ENCODE measurements around the gene STXBP1.

Gene STXBP1

GRCh38 chr9:127567035-127567729, 44.9 kb upstream of the STXBP1 start:
- H3K4me3 ChIP-seq (ENCODE audit: low read depth, low read length), result peak overlapping the region; percentile 88
- TF ChIP-seq CTCF (conservative IDR thresholded peaks at IDR 0.05; ENCODE audit: low read depth, low read length), result no peak
- DNase-seq (ENCODE audit: low read depth), result no peak

GRCh38 chr9:127567730-127568617, 44.1 kb upstream of the STXBP1 start:
- peak overlapping the region; percentile 88 for H3K4me3 ChIP-seq (ENCODE audit: low read depth, low read length)
- no peak for DNase-seq (ENCODE audit: low read depth)
- no peak for TF ChIP-seq CTCF (conservative IDR thresholded peaks at IDR 0.05; ENCODE audit: low read depth, low read length)

DNA sequence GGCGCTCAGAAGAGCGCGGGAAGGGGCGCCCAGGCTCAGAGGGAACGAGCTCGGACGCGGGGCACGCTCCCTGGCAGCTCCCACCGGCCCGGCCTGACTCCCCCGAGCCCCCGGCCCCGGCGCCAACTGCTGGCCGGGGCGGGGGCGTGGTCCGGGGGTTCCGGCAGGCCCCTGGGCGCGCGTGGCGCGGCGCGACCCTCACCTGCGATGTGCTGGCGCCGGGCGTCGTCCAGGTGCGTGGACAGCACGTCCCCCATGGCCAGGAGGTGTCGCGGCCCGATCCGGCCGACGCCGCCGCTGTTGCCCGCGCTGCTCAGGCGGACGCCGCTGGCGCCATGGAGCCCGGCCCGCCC, 43.5 kb upstream of the STXBP1 start:
- peak overlapping the region; percentile 88 for H3K4me3 ChIP-seq (ENCODE audit: low read depth, low read length)
- no peak for DNase-seq (ENCODE audit: low read depth)
- TF ChIP-seq CTCF (conservative IDR thresholded peaks at IDR 0.05; ENCODE audit: low read depth, low read length), result no peak

- H3K4me3 ChIP-seq (ENCODE audit: low read depth, low read length), result peak overlapping the region; percentile 88
- no peak for TF ChIP-seq CTCF (conservative IDR thresholded peaks at IDR 0.05; ENCODE audit: low read depth, low read length)
- DNase-seq (ENCODE audit: low read depth), result peak; percentile 81
Observed at GRCh38 chr9:127568971-127569885, 42.8 kb upstream of the STXBP1 start.

- no peak for DNase-seq (ENCODE audit: low read depth)
- no peak for TF ChIP-seq CTCF (conservative IDR thresholded peaks at IDR 0.05; ENCODE audit: low read depth, low read length)
- H3K4me3 ChIP-seq (ENCODE audit: low read depth, low read length), result no peak overlapping the region
Observed at GRCh38 chr9:127569886-127570401, 42.1 kb upstream of the STXBP1 start.

- H3K4me3 ChIP-seq (ENCODE audit: low read depth, low read length), result no peak overlapping the region
- DNase-seq (ENCODE audit: low read depth), result no peak
- no peak for TF ChIP-seq CTCF (conservative IDR thresholded peaks at IDR 0.05; ENCODE audit: low read depth, low read length)
Observed at GRCh38 chr9:127570533-127571111, 41.5 kb upstream of the STXBP1 start.
